MCF 10A (cell line): ENCODE measurements around the gene VAT1. TPM values are rescaled to one million over a fixed set of nuclear protein-coding genes. Genes with fewer than 3 reads are reported as not detected.

Experiments used
- BruUV-seq: library from RNA; stranded (reverse); fragments of 400-500 nt; replicated peaks from 2 replicates; lab custom pipeline; 2021; lab: Mats Ljungman, UMichigan
- CTCF ChIA-PET: fragments of 300-600 bp; sonication (Branson Sonifier 250); formaldehyde crosslinking; extraction: SDS; loops from one replicate; lab custom pipeline; 2021; ENCODE audit warnings: antibody characterized with exemption, inconsistent platforms; lab: Yijun Ruan, JAX
- POLR2A ChIA-PET: fragments of 300-600, 350-650 bp; sonication (Branson Sonifier 250); formaldehyde crosslinking; extraction: SDS; loops from one replicate; lab custom pipeline; 2020; ENCODE audit warnings: antibody characterized with exemption, inconsistent platforms; lab: Yijun Ruan, JAX
- DNase-seq: peaks from one replicate; pipeline ENCODE4 v3.0.0-alpha.2; 2018; ENCODE audit not compliant: unreplicated experiment
- H3K27ac Mint-ChIP-seq: one replicate; pipeline ENCODE4 v1.8.0; 2022; ENCODE audit warnings: mild to moderate bottlenecking, low read depth, mixed read lengths; ENCODE audit not compliant: unreplicated experiment
- H3K27me3 Mint-ChIP-seq: one replicate; pipeline ENCODE4 v1.8.0; 2022; ENCODE audit warnings: mixed read lengths; ENCODE audit not compliant: insufficient read depth, unreplicated experiment
- H3K36me3 Mint-ChIP-seq: one replicate; pipeline ENCODE4 v1.8.0; 2022; ENCODE audit warnings: mild to moderate bottlenecking, moderate library complexity, mixed read lengths; ENCODE audit not compliant: insufficient read depth, unreplicated experiment
- H3K4me1 Mint-ChIP-seq: one replicate; pipeline ENCODE4 v1.8.0; 2022; ENCODE audit warnings: mixed read lengths; ENCODE audit not compliant: insufficient read depth, unreplicated experiment
- H3K4me3 Mint-ChIP-seq: one replicate; pipeline ENCODE4 v1.8.0; 2022; ENCODE audit warnings: mild to moderate bottlenecking, moderate library complexity, mixed read lengths; ENCODE audit not compliant: unreplicated experiment
- H3K9me3 Mint-ChIP-seq: one replicate; pipeline ENCODE4 v1.8.0; 2022; ENCODE audit warnings: mixed read lengths; ENCODE audit not compliant: unreplicated experiment
- intact Hi-C: fragments of 100-400 bp; cut with micrococcal nuclease; formaldehyde crosslinking; loops from 2 replicates; pipeline ENCODE4 v1.14.1; 2022
- total RNA-seq: library from RNA; stranded (reverse); gene quantifications from 2 replicates; pipeline ENCODE4 v1.2.3, GENCODE V29; 2022
- TF ChIP-seq, protein P1 (sequence below): fragments of 200-600 bp; IDR thresholded peaks from one replicate; pipeline ENCODE4 v1.8.0; 2022; ENCODE audit warnings: antibody characterized with exemption, mild to moderate bottlenecking; ENCODE audit not compliant: unreplicated experiment

The VAT1 gene
- total RNA-seq, 1 experiment from 2014 or later, result 61.0 TPM

DNA sequence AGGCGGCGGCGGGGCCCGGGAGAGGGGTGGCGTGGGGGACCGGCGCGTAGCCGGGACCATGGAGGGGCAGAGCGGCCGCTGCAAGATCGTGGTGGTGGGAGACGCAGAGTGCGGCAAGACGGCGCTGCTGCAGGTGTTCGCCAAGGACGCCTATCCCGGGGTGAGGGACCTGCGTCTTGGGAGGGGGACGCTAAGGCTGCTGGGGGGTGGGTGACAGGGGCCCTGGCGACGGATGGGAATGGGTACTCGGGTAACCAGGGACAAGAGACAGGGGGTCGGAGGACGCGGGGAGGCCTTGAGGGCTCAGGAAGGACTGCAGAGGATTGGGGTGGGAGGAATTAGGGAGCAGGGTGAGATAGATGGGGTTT, 3.1 kb upstream of the VAT1 start:
- ChIA-PET POLR2A (interaction anchor here (1.3 to 5.9 kb wide), 4 partner anchors 19 to 146 kb away, joined by 4 to 58 read pairs (median 16); partner anchors contain the start of genes IFI35, NBR1 and RPL27), CTCF (interaction anchor here (0.9 to 1.4 kb wide), 4 partner anchors 9 to 177 kb away, joined by 3 read pairs; no protein-coding TSS in a partner anchor)
- no peaks in the 10 kb centered on the region for H3K27me3 Mint-ChIP-seq
- H3K4me3 Mint-ChIP-seq, result peak overlapping the region; percentile 39
- peaks cover 12% of the 10 kb centered on the region for H3K4me1 Mint-ChIP-seq
- DNase-seq, result no peak
- H3K9me3 Mint-ChIP-seq, result no peaks in the 10 kb centered on the region
- H3K27ac Mint-ChIP-seq, result peak overlapping the region; percentile 61
- BruUV-seq, result no TSS peak
- peaks cover 13% of the 10 kb centered on the region for H3K36me3 Mint-ChIP-seq
- TF ChIP-seq, protein P1, sequence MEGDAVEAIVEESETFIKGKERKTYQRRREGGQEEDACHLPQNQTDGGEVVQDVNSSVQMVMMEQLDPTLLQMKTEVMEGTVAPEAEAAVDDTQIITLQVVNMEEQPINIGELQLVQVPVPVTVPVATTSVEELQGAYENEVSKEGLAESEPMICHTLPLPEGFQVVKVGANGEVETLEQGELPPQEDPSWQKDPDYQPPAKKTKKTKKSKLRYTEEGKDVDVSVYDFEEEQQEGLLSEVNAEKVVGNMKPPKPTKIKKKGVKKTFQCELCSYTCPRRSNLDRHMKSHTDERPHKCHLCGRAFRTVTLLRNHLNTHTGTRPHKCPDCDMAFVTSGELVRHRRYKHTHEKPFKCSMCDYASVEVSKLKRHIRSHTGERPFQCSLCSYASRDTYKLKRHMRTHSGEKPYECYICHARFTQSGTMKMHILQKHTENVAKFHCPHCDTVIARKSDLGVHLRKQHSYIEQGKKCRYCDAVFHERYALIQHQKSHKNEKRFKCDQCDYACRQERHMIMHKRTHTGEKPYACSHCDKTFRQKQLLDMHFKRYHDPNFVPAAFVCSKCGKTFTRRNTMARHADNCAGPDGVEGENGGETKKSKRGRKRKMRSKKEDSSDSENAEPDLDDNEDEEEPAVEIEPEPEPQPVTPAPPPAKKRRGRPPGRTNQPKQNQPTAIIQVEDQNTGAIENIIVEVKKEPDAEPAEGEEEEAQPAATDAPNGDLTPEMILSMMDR, result no peak
- intact Hi-C loops, result loop anchor here (10.0 kb wide), 1 partner anchor 310 kb away; no protein-coding TSS in a partner anchor

DNA sequence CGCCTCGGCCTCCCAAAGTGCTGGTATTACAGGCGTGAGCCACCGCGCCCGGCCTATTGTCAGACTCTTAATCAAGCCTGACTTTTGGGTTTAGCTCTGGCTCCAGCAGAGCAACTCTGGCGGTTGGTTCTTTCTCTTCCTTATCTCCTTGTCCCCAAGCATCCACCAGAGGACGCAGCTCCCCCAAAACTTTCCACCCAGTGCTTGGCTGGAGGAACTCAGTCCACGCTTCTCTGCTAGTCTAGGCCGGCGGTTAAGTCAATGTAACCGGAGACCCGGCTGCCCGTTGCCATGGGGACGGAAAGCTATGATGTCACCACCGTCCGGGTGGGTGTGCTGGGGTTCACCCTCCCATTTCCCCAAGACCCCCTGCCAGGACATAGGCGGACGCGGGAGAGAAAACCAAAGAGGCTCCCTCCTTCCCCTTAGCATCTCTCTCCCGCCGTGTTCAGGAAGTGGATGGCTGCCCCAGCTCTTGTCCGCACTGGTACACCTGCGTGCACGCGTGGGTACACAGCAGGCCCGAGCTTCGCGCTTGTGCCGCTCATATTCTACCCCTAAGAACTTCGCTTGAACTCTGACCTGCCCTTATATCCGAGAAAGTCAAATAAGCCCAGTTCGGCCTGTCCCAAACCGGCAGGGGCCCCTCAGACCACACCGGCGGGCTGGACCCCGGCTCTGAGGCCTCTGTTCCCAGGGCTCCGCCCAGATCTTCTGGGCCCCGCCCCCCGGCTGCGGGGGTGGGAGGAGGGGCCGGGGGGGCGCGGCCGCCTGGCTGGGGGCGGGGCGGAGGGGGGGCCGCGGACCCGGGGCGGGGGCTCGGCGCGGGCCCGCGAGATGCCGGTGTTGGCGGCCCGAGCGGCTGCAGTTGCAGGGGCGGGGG, 2.5 kb upstream of the VAT1 start, which contains the start of gene RND2:
RND2 (plus strand) TSS at position 825 of the 883 bp plus-strand sequence. CDS start 117 bp downstream, outside the sequence.
- Mint-ChIP-seq H3K36me3 (peaks cover 17% of the 10 kb centered on the region), H3K9me3 (no peaks in the 10 kb centered on the region), H3K4me1 (peaks cover 14% of the 10 kb centered on the region), H3K4me3 (peak within 1 kb of the TSS; percentile 71), H3K27ac (peak within 1 kb of the TSS; percentile 61), H3K27me3 (no peaks in the 10 kb centered on the region)
- intact Hi-C loops, result loop anchor here (1.0 to 10.0 kb wide), 4 partner anchors 100 to 310 kb away; partner anchors contain the start of genes NBR1 and TMEM106A
- ChIA-PET POLR2A (interaction anchor here (0.6 to 5.9 kb wide), 12 partner anchors 16 to 417 kb away, joined by 3 to 58 read pairs (median 6); partner anchors contain the start of genes ARL4D, IFI35, NBR1 and RPL27), CTCF (interaction anchor here (0.5 to 1.4 kb wide), 10 partner anchors 9 to 751 kb away, joined by 3 to 4 read pairs (median 3); no protein-coding TSS in a partner anchor)
- TF ChIP-seq, protein P1, result peak; percentile 51
- peak; percentile 93 for DNase-seq
- no TSS peak for BruUV-seq

DNA sequence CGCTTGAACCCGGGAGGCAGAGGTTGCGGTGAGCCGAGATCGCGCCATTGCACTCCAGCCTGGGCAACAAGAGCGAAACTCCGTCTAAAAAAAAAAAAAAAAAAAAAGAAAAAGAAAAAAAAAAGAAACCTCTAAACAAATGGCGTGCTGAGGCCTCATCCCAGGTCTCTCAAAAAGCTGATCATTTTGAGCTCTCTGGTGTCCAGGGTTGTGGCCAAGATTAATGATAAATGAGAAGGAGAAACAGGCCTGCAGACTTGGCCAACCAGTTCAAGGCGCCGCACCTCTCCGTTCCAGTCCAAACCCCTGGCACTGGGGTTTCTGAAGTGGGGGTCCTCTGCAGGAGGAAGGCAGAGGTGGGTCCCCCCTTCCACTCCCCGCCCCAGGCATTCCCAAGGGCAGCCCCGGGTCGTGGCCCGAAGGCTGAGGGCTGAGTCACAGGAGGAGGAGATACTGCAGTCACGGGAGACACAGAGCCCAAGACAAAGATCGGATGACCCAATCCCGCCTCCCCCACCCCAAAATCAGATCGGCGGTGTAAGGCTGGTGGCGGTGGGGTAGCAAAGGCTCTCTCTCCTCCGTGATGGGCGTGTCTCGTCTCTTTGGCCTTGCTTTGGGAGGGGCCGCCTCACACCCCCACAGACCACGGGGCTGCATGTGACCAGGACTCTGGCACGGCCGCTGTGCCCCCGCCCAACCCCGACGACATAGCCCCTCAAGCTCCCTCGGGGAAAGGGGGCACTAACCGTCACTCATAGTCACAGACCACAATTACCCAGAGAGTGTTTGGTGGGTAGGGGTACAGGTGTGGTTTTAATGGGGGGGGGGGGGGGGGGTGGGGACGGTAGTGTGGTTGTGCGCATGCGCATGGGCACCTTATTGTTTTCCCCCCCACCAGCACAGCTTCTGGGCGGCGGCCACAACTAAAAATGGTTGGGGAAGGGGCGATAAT, 1.1 kb downstream of the VAT1 start:
- BruUV-seq, result no TSS peak
- Mint-ChIP-seq H3K9me3 (no peaks in the 10 kb centered on the region), H3K36me3 (peaks cover 34% of the 10 kb centered on the region), H3K27ac (peak overlapping the region; percentile 86), H3K4me3 (peak overlapping the region; percentile 91), H3K27me3 (no peaks in the 10 kb centered on the region), H3K4me1 (peaks cover 20% of the 10 kb centered on the region)
- ChIA-PET POLR2A (interaction anchor here (0.6 to 5.9 kb wide), 16 partner anchors 8 to 367 kb away, joined by 3 to 58 read pairs (median 4); partner anchors contain the start of genes BRCA1, IFI35, NBR1 and RPL27), CTCF (interaction anchor here (0.7 kb wide), 1 partner anchor 32 kb away, joined by 3 read pairs; no protein-coding TSS in a partner anchor)
- intact Hi-C loops, result loop anchor here (5.0 to 10.0 kb wide), 3 partner anchors 151 to 314 kb away; partner anchors contain the start of genes NBR1 and TMEM106A
- peak; percentile 45 for DNase-seq
- TF ChIP-seq, protein P1, result no peak
